Left lung (tissue), 10 donors: ENCODE data around the gene MSX1. TPM values are rescaled to one million over a fixed set of nuclear protein-coding genes. Genes with fewer than 3 reads are reported as not detected.

Experiments
- ATAC-seq: fragments of 200-7000 bp; cut with Tn5 transposase; one replicate; pipeline ENCODE4 v1.9.1; 2020; ENCODE audit warnings: moderate library complexity
- DNase-seq, 4 donors: peaks; one replicate each; pipeline ENCODE4 v3.0.0-alpha.2; 2013 to 2020
- H3K27ac ChIP-seq, 2 donors: fragments of 200-600 bp; sonication (generic) in 1 of 2; one replicate each; pipeline versions ENCODE4 v1.5.0 to v1.8.0; 2020 to 2021
- H3K27me3 ChIP-seq, 2 donors: fragments of 200-600 bp; sonication (generic) in 1 of 2; one replicate each; pipeline versions ENCODE4 v1.5.0 to v1.8.0; 2020 to 2021
- H3K36me3 ChIP-seq, 2 donors: fragments of 200-600 bp; sonication (generic) in 1 of 2; one replicate each; pipeline versions ENCODE4 v1.5.0 to v1.8.0; 2020 to 2021
- H3K4me1 ChIP-seq, 2 donors: fragments of 200-600 bp; one replicate each; pipeline ENCODE4 v1.8.0; 2021
- H3K4me3 ChIP-seq, 2 donors: fragments of 200-600 bp; sonication (generic) in 1 of 2; one replicate each; pipeline versions ENCODE4 v1.5.0 to v1.8.0; 2020 to 2021; ENCODE audit warnings: mild to moderate bottlenecking in 1 of 2
- H3K9me3 ChIP-seq, 2 donors: fragments of 200-600 bp; sonication (generic) in 1 of 2; one replicate each; pipeline versions ENCODE4 v1.5.0 to v1.8.0; 2020 to 2021
- intact Hi-C, 2 donors: fragments of 100-400 bp; cut with DNase I; formaldehyde crosslinking; loops; one replicate each; pipeline versions ENCODE4 v1.11.2 to v1.14.2; 2022
- polyA plus RNA-seq, 6 donors: library from polyadenylated mRNA; unstranded; fragments of 120-200 nt; gene quantifications; one replicate each; pipeline ENCODE4 v1.2.1, GENCODE V29; 2013; ENCODE audit not compliant: insufficient read length in 6 of 6
- total RNA-seq, 2 donors: library from RNA; stranded (reverse); fragmentation: NEBNext Ultra II Directional; extraction: Animal tissue kit (Norgen Biotek cat#: 25700); gene quantifications; one replicate each; pipeline ENCODE4 v1.2.1, GENCODE V29; 2021
- TF ChIP-seq, protein P1 (sequence below), 2 donors: fragments of 200-600 bp; sonication (generic) in 1 of 2; IDR thresholded peaks; one replicate each; pipeline versions ENCODE4 v1.5.0 to v1.8.0; 2021; ENCODE audit warnings: antibody characterized with exemption in 2 of 2
- donor health status: DM: no; HTN: yes; CAD: no.
- donor health status: DM: no; HTN: no; CAD: no.

Gene MSX1
- total and polyA plus RNA-seq, 8 donors: 1.2 to 4.2 (median 2.0) TPM

DNA sequence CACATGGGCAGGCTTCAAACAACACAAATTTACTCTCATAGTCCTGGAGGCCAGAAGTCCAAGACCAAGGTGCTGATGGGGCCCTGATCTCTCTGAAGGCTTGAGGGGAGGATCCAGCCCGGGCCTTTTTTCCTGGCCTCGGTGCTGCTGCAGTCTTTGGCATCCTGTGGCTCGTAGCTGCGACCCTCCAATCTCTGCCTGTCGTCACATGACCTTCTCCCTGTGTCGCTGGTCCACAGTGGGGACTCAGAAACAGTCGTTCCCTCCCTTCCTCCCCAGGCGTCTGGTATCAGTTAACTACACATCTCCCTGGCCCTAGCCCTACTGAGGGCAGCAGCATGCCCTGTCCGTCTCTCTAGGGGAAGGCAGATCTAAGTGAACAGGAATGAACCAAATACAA lies 19.1 kb upstream of the MSX1 start:
- Histone ChIP-seq H3K4me3 (no peak overlapping the region), H3K27me3 (peaks cover 0 to 59% of the 10 kb centered on the region in 2 donors), H3K9me3 (peaks cover 0 to 4% of the 10 kb centered on the region in 2 donors), H3K4me1 (no peaks in the 10 kb centered on the region), H3K36me3 (no peaks in the 10 kb centered on the region), H3K27ac (no peak overlapping the region)
- intact Hi-C loops: no loop called here
- TF ChIP-seq, protein P1, sequence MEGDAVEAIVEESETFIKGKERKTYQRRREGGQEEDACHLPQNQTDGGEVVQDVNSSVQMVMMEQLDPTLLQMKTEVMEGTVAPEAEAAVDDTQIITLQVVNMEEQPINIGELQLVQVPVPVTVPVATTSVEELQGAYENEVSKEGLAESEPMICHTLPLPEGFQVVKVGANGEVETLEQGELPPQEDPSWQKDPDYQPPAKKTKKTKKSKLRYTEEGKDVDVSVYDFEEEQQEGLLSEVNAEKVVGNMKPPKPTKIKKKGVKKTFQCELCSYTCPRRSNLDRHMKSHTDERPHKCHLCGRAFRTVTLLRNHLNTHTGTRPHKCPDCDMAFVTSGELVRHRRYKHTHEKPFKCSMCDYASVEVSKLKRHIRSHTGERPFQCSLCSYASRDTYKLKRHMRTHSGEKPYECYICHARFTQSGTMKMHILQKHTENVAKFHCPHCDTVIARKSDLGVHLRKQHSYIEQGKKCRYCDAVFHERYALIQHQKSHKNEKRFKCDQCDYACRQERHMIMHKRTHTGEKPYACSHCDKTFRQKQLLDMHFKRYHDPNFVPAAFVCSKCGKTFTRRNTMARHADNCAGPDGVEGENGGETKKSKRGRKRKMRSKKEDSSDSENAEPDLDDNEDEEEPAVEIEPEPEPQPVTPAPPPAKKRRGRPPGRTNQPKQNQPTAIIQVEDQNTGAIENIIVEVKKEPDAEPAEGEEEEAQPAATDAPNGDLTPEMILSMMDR (IDR thresholded peaks at IDR 0.05): no peak
- DNase-seq (no peak), ATAC-seq (no peak)

GRCh38 chr4:4841156-4841555 lies 18.3 kb upstream of the MSX1 start:
- H3K4me3 ChIP-seq: no peak overlapping the region
- intact Hi-C loops: no loop called here
- ATAC-seq: no peak
- H3K36me3 ChIP-seq: no peaks in the 10 kb centered on the region
- TF ChIP-seq, protein P1 (IDR thresholded peaks at IDR 0.05): no peak
- no peaks in the 10 kb centered on the region for H3K9me3 ChIP-seq
- H3K27ac ChIP-seq: no peak overlapping the region
- no peak for DNase-seq
- peaks cover 0 to 68% of the 10 kb centered on the region in 2 donors for H3K27me3 ChIP-seq
- no peaks in the 10 kb centered on the region for H3K4me1 ChIP-seq

- no peaks in the 10 kb centered on the region for H3K36me3 ChIP-seq
- H3K27me3 ChIP-seq: peaks cover 0 to 84% of the 10 kb centered on the region in 2 donors
- DNase-seq: peak in 1 of 4 donors; percentile 55
- TF ChIP-seq, protein P1 (IDR thresholded peaks at IDR 0.05): no peak
- no peak for ATAC-seq
- no peak overlapping the region for H3K27ac ChIP-seq
- no peak overlapping the region for H3K4me3 ChIP-seq
- intact Hi-C loops: no loop called here
- no peaks in the 10 kb centered on the region for H3K9me3 ChIP-seq
- H3K4me1 ChIP-seq: no peaks in the 10 kb centered on the region
Measured at GRCh38 chr4:4842476-4843441, 16.7 kb upstream of the MSX1 start.

- Histone ChIP-seq H3K27me3 (peaks cover 0 to 94% of the 10 kb centered on the region in 2 donors), H3K36me3 (no peaks in the 10 kb centered on the region), H3K4me3 (no peak overlapping the region), H3K9me3 (no peaks in the 10 kb centered on the region), H3K4me1 (no peaks in the 10 kb centered on the region), H3K27ac (no peak overlapping the region)
- intact Hi-C loops: no loop called here
- TF ChIP-seq, protein P1 (IDR thresholded peaks at IDR 0.05): no peak
- no peak for ATAC-seq
- peak in 1 of 4 donors; percentile 65 for DNase-seq
Measured at GRCh38 chr4:4843635-4844291, 15.7 kb upstream of the MSX1 start.

DNA sequence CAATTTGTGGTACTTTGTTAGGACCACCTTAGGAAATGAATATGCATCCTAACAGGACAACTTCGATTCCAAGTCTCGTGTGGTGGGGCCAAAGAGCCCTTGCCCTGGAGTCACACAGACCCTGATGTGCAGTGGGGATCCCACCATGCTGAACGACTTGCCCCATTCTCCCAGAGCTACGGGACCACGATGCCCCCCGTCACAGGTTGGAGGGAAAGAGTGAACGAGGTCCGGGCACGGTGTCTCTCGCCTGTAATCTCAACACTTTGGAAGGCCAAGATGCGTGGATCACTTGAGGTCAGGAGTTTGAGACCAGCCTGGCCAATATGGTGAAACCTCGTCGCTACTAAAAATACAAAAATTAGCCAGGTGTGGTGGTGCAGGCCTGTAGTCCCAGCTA lies 14.4 kb upstream of the MSX1 start:
- Histone ChIP-seq H3K36me3 (no peaks in the 10 kb centered on the region), H3K9me3 (no peaks in the 10 kb centered on the region), H3K4me1 (no peaks in the 10 kb centered on the region), H3K27ac (no peak overlapping the region), H3K27me3 (peaks cover 0 to 95% of the 10 kb centered on the region in 2 donors), H3K4me3 (no peak overlapping the region)
- intact Hi-C loops: no loop called here
- TF ChIP-seq, protein P1 (IDR thresholded peaks at IDR 0.05): no peak
- no peak for ATAC-seq
- DNase-seq: peak in 1 of 4 donors; percentile 26
